ENCODE data around the gene SLC12A6. TPM values are rescaled to one million over a fixed set of nuclear protein-coding genes. Genes with fewer than 3 reads are reported as not detected.
"Not testable (repeated sequence)": the region's sequence is repeated elsewhere in the genome, so short reads cannot be mapped to it uniquely, and the experiment has no call there.

The SLC12A6 gene
- 10 to 100 TPM; 13.8 to 18.8 TPM for total RNA-seq

GRCh38 chr15:34337557-34338306, at the start of gene SLC12A6:
SLC12A6 (minus strand) TSS chr15:34337781; CDS start chr15:34336680, 1,101 bp downstream.
- intact Hi-C loops (cut with DNase I): no loop called here
- Histone ChIP-seq H3K9me3 (no peaks in the 10 kb centered on the region), H3K9ac (ENCODE audit: low read depth in 2 of 2, low read length in 2 of 2) (peak within 1 kb of the TSS; percentile 79 to 93), H3K4me1 (no peaks in the 10 kb centered on the region), H3K4me3 (peak within 1 kb of the TSS; percentile 87), H3K27me3 (no peaks in the 10 kb centered on the region), H3K27ac (peak within 1 kb of the TSS; percentile 86), H3K36me3 (no peaks in the 10 kb centered on the region)
- no peak for TF ChIP-seq CTCF (IDR thresholded peaks at IDR 0.05)
- DNase-seq: peak; percentile 92

GRCh38 chr15:34381829-34382521, 44.4 kb upstream of the SLC12A6 start:
- H3K9ac ChIP-seq (ENCODE audit: low read depth in 2 of 2, low read length in 2 of 2); H3K27ac ChIP-seq; intact Hi-C loops (cut with DNase I); DNase-seq; H3K4me1 ChIP-seq; H3K9me3 ChIP-seq; H3K36me3 ChIP-seq; H3K27me3 ChIP-seq; H3K4me3 ChIP-seq: not testable (repeated sequence)

- intact Hi-C loops (cut with DNase I); H3K27ac ChIP-seq; H3K27me3 ChIP-seq; H3K36me3 ChIP-seq; DNase-seq; H3K9me3 ChIP-seq; H3K4me1 ChIP-seq; H3K4me3 ChIP-seq; H3K9ac ChIP-seq (ENCODE audit: low read depth in 2 of 2, low read length in 2 of 2): not testable (repeated sequence)
Observed at GRCh38 chr15:34380491-34380890, 42.9 kb upstream of the SLC12A6 start.

- intact Hi-C loops (cut with DNase I): no loop called here
- Histone ChIP-seq H3K4me1 (no peaks in the 10 kb centered on the region), H3K4me3 (no peak overlapping the region), H3K27me3 (no peaks in the 10 kb centered on the region), H3K9ac (ENCODE audit: low read depth in 2 of 2, low read length in 2 of 2) (no peak overlapping the region), H3K9me3 (no peaks in the 10 kb centered on the region), H3K27ac (no peak overlapping the region), H3K36me3 (no peaks in the 10 kb centered on the region)
- DNase-seq: no peak
- no peak for TF ChIP-seq CTCF (IDR thresholded peaks at IDR 0.05)
Observed at GRCh38 chr15:34376856-34377255, 39.3 kb upstream of the SLC12A6 start.

GRCh38 chr15:34375541-34375940, 38.0 kb upstream of the SLC12A6 start:
- intact Hi-C loops (cut with DNase I); H3K4me1 ChIP-seq; H3K27me3 ChIP-seq: not testable (repeated sequence)

GRCh38 chr15:34374816-34375215, 37.2 kb upstream of the SLC12A6 start:
- no peaks in the 10 kb centered on the region for H3K4me1 ChIP-seq
- intact Hi-C loops (cut with DNase I): no loop called here
- no peak for DNase-seq
- H3K36me3 ChIP-seq: no peaks in the 10 kb centered on the region
- no peak overlapping the region for H3K9ac ChIP-seq (ENCODE audit: low read depth in 2 of 2, low read length in 2 of 2)
- no peak for TF ChIP-seq CTCF (IDR thresholded peaks at IDR 0.05)
- no peaks in the 10 kb centered on the region for H3K9me3 ChIP-seq
- no peaks in the 10 kb centered on the region for H3K27me3 ChIP-seq
- H3K4me3 ChIP-seq: no peak overlapping the region
- H3K27ac ChIP-seq: no peak overlapping the region

More at GRCh38 chr15:34375541-34375940, 38.0 kb upstream of the SLC12A6 start:
- not testable (repeated sequence) for H3K9ac ChIP-seq (ENCODE audit: low read depth in 2 of 2, low read length in 2 of 2); H3K9me3 ChIP-seq; DNase-seq; H3K4me3 ChIP-seq; H3K27ac ChIP-seq; H3K36me3 ChIP-seq

GRCh38 chr15:34373951-34374350, 36.4 kb upstream of the SLC12A6 start:
- DNase-seq: no peak
- intact Hi-C loops (cut with DNase I): no loop called here
- no peak for TF ChIP-seq CTCF (IDR thresholded peaks at IDR 0.05)

More at GRCh38 chr15:34373951-34374350, 36.4 kb upstream of the SLC12A6 start:
- Histone ChIP-seq H3K4me3 (no peak overlapping the region), H3K27ac (no peak overlapping the region), H3K36me3 (no peaks in the 10 kb centered on the region), H3K9me3 (no peaks in the 10 kb centered on the region), H3K27me3 (no peaks in the 10 kb centered on the region), H3K9ac (ENCODE audit: low read depth in 2 of 2, low read length in 2 of 2) (no peak overlapping the region), H3K4me1 (no peaks in the 10 kb centered on the region)

Measured in colonic mucosa (tissue), 4 donors.